Gastroesophageal sphincter (tissue), 3 donors: Measurements from ENCODE around the gene FCN3.

ENCODE experiments used
- EP300 ChIP-seq: sonication (generic); formaldehyde crosslinking; IDR thresholded peaks from one replicate; pipeline ENCODE4 v1.6.1; 2017; ENCODE audit warnings: antibody characterized with exemption, mild to moderate bottlenecking
- TF ChIP-seq, protein P1 (sequence below), 4 experiments: fragments of 200-600 bp in 2 of 4; fragments of 450-650 bp in 2 of 4; sonication (generic) in 1 of 4; IDR thresholded peaks; one replicate each; pipeline ENCODE4 v1.5.1; 2017 to 2019; ENCODE audit warnings: antibody characterized with exemption in 4 of 4, mild to moderate bottlenecking in 2 of 4, moderate library complexity in 2 of 4

DNA sequence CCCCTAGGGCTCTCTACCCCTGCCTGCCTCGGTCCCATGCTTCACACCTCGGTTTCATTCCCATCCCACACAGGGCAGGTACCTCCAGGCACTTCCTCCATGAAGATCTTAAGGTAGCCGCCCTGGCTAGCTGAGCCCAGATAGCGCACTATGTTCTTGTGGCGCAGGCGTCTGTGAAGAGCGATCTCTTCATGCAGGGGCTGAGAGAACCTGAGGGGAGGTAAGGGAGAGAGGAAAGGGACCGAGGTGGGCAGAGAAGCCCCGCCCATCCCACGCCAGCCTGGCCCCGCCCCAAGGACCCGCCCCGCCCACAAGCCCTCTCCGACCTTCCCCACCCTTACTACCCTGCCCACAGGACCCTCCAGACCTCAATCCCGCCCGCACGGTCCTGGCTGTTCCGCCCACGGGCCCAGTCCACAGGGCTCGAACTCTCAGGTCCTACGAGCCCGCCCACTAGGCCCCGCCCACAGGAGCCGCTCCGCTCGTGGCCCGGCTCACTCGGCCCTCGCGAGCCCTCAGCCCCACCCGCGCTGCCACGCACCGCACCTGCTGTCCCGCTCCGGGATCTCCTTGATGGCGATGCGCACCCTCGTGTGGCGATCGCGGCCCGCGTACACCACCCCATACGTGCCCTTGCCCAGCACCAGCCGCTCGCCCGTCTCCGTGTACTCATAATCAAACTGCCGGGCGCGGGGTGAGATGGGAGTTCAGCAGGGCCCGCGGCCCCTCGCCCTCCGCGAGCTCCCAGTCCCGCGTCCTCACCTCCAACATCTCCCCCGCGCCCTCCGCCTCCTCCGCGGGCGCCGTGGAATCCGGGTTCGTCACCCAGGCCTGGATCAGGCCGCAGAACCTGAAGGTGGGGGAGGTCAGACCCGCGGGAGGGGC, 14.2 kb downstream of the FCN3 start:
- TF ChIP-seq, protein P1, sequence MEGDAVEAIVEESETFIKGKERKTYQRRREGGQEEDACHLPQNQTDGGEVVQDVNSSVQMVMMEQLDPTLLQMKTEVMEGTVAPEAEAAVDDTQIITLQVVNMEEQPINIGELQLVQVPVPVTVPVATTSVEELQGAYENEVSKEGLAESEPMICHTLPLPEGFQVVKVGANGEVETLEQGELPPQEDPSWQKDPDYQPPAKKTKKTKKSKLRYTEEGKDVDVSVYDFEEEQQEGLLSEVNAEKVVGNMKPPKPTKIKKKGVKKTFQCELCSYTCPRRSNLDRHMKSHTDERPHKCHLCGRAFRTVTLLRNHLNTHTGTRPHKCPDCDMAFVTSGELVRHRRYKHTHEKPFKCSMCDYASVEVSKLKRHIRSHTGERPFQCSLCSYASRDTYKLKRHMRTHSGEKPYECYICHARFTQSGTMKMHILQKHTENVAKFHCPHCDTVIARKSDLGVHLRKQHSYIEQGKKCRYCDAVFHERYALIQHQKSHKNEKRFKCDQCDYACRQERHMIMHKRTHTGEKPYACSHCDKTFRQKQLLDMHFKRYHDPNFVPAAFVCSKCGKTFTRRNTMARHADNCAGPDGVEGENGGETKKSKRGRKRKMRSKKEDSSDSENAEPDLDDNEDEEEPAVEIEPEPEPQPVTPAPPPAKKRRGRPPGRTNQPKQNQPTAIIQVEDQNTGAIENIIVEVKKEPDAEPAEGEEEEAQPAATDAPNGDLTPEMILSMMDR (IDR thresholded peaks at IDR 0.05) = no peak
- no peak for TF ChIP-seq EP300
